Ectodermal cell (in vitro differentiated cells): ENCODE data around the gene KCNK6.
"Not testable (repeated sequence)": the region's sequence is repeated elsewhere in the genome, so short reads cannot be mapped to it uniquely, and the experiment has no call there.

ENCODE experiments used
- H3K27ac ChIP-seq: 2 replicates; pipeline ENCODE4 v1.7.0; 2013; ENCODE audit warnings: mild to moderate bottlenecking, low read depth, low read length; ENCODE audit not compliant: insufficient read depth, poor library complexity, severe bottlenecking
- H3K27me3 ChIP-seq: 2 replicates; pipeline ENCODE4 v1.7.0; 2013; ENCODE audit warnings: mild to moderate bottlenecking, low read length; ENCODE audit not compliant: insufficient read depth, control insufficient read depth, poor library complexity, severe bottlenecking
- H3K36me3 ChIP-seq: one replicate; pipeline ENCODE4 v1.7.0; 2013; ENCODE audit warnings: low read length; ENCODE audit not compliant: control insufficient read depth, insufficient read depth
- H3K4me1 ChIP-seq: one replicate; pipeline ENCODE4 v1.7.0; 2013; ENCODE audit warnings: low read length; ENCODE audit not compliant: control insufficient read depth, insufficient read depth
- H3K4me3 ChIP-seq: 2 replicates; pipeline ENCODE4 v1.7.0; 2013; ENCODE audit warnings: low read depth, low read length, control low read depth; ENCODE audit not compliant: insufficient read depth
- H3K9me3 ChIP-seq: 2 replicates; pipeline ENCODE4 v1.7.0; 2013; ENCODE audit warnings: mild to moderate bottlenecking, low read length, moderate library complexity; ENCODE audit not compliant: control insufficient read depth
- WGBS, 2 experiments: methylation state at CpG; one replicate each; pipeline ENCODE4 v1.1.7; 2013; ENCODE audit warnings: missing lambda C conversion rate in 2 of 2; 5-methylcytosine and 5-hydroxymethylcytosine counted together

Gene KCNK6

DNA sequence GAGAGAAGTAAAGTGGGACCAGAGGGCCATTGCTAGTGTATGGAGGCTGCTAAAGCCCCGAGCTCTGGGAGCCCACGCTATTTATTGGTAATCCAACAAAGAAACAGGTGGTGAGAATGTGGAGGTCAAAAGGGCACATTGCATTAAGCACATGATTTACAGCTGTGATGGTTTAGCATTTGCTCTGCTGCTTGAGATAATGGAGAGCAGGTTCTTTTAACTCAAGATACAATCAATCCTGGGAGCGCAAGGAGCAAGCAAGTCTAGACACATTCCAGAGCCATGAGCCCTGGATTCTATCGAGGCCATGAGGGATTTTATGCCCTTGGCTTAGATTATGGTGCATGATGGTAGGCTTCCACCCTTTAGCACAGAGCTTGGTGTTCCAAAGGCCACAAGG lies 19.4 kb downstream of the KCNK6 start:
- WGBS, 2 experiments: 48 to 67% methylated on average over 4 of the region's 4 CpGs
- H3K9me3 ChIP-seq, H3K36me3 ChIP-seq, H3K4me1 ChIP-seq, H3K27me3 ChIP-seq, H3K4me3 ChIP-seq: not testable (repeated sequence)
- H3K27ac ChIP-seq: peak overlapping the region; percentile 36

GRCh38 chr19:38340927-38341326 lies 21.3 kb downstream of the KCNK6 start:
- Histone ChIP-seq H3K4me3 (no peak overlapping the region), H3K4me1 (no peaks in the 10 kb centered on the region), H3K9me3 (no peaks in the 10 kb centered on the region), H3K27me3 (no peaks in the 10 kb centered on the region), H3K27ac (no peak overlapping the region), H3K36me3 (no peaks in the 10 kb centered on the region)
- WGBS, 2 experiments: 94 to 95% methylated on average over 2 of the region's 2 CpGs

DNA sequence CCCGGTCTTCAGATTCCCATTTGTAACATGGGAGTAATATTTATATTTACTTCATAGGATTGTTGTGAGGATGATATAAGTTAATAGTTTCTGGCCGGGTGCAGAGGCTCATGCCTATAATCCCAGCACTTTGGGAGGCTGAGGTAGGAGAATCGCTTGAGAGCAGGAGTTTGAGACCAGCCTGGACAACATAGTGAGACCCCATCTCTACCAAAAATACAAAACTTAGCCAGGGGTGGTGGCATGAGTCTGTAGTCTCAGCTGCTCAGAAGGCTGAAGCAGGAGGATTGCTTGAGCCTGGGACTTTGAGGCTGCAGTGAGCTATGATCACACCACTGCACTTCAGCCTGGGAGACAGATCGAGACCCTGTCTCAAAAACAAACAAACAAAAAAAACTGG lies 27.2 kb downstream of the KCNK6 start:
- no peaks in the 10 kb centered on the region for H3K36me3 ChIP-seq
- H3K27me3 ChIP-seq: no peaks in the 10 kb centered on the region
- no peak overlapping the region for H3K27ac ChIP-seq
- WGBS, 2 experiments: 84 to 92% methylated on average over 2 to 4 of the region's 4 CpGs
- no peak overlapping the region for H3K4me3 ChIP-seq
- no peaks in the 10 kb centered on the region for H3K4me1 ChIP-seq
- H3K9me3 ChIP-seq: no peaks in the 10 kb centered on the region

GRCh38 chr19:38350883-38351282 lies 31.2 kb downstream of the KCNK6 start:
- 89 to 96% methylated on average over 3 of the region's 3 CpGs for WGBS, 2 experiments
- no peaks in the 10 kb centered on the region for H3K9me3 ChIP-seq
- H3K4me1 ChIP-seq: no peaks in the 10 kb centered on the region
- H3K27ac ChIP-seq: no peak overlapping the region
- H3K36me3 ChIP-seq: no peaks in the 10 kb centered on the region
- no peak overlapping the region for H3K4me3 ChIP-seq
- H3K27me3 ChIP-seq: peaks cover under 1% of the 10 kb centered on the region

DNA sequence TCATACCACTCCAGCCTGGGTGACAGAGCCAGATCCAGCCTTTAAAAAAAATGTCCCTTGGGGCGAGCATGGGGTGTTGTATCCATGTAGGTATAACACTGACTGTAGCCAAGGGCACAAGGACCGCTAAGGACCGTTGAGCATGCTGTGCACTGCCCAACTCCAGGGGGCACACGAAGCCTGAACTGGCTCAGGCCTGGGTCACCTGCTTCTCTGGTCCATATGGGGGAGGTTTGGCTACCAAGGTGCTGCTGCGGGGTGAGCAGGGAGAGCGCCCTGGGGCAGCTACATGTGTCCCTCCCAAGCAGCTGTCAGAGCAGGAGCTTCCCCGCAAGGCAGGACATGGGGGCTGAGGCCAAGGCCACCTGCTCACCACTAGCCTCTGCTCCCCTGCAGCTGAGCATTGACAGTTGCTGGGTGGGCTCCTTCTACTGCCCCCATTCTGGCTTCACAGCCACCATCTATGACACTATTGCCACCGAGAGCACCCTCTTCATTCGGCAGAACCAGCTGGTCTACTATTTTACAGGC lies 32.3 kb downstream of the KCNK6 start:
- Histone ChIP-seq H3K4me1 (no peaks in the 10 kb centered on the region), H3K27me3 (peaks cover 9% of the 10 kb centered on the region), H3K27ac (no peak overlapping the region), H3K36me3 (no peaks in the 10 kb centered on the region), H3K4me3 (no peak overlapping the region), H3K9me3 (no peaks in the 10 kb centered on the region)
- WGBS, 2 experiments: 85 to 87% methylated on average over 9 of the region's 9 CpGs

- H3K9me3 ChIP-seq: no peaks in the 10 kb centered on the region
- H3K36me3 ChIP-seq: no peaks in the 10 kb centered on the region
- no peaks in the 10 kb centered on the region for H3K4me1 ChIP-seq
- H3K27me3 ChIP-seq: peaks cover 12% of the 10 kb centered on the region
- H3K4me3 ChIP-seq: no peak overlapping the region
- no peak overlapping the region for H3K27ac ChIP-seq
- 85 to 86% methylated on average over 8 of the region's 8 CpGs for WGBS, 2 experiments
Measured at GRCh38 chr19:38352611-38353010, 33.0 kb downstream of the KCNK6 start.

GRCh38 chr19:38355728-38356725 lies 36.4 kb downstream of the KCNK6 start:
- whole genome bisulfite sequencing, 2 experiments: 90 to 91% methylated on average over 16 of the region's 16 CpGs
- no peak overlapping the region for H3K27ac ChIP-seq
- no peaks in the 10 kb centered on the region for H3K4me1 ChIP-seq
- no peaks in the 10 kb centered on the region for H3K9me3 ChIP-seq
- no peaks in the 10 kb centered on the region for H3K36me3 ChIP-seq
- H3K4me3 ChIP-seq: no peak overlapping the region
- peaks cover 44% of the 10 kb centered on the region for H3K27me3 ChIP-seq

DNA sequence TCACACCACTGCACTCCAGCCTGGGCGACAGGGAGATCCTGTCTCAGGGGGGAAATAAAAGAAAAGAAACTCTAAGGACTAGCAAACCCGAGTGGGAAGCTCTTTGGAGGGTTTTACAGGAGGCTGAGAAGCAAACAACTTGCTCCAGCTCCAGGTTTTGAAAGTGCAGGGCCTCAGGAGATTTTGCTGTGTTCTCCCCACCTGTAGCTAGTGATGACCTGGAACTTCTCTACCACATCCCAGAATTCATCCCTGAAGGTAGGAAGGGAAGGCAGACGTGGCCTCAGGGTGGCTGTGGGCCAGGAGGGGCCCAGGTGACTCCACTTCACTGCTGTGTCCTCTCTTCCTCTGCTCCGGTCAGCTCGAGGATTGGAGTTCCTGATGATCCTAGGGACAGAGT lies 38.4 kb downstream of the KCNK6 start:
- H3K36me3 ChIP-seq: no peaks in the 10 kb centered on the region
- WGBS, 2 experiments: 77 to 81% methylated on average over 5 of the region's 5 CpGs
- no peaks in the 10 kb centered on the region for H3K4me1 ChIP-seq
- H3K4me3 ChIP-seq: no peak overlapping the region
- H3K27ac ChIP-seq: no peak overlapping the region
- H3K9me3 ChIP-seq: no peaks in the 10 kb centered on the region
- H3K27me3 ChIP-seq: peaks cover 50% of the 10 kb centered on the region

- H3K36me3 ChIP-seq: no peaks in the 10 kb centered on the region
- H3K27me3 ChIP-seq: peaks cover 50% of the 10 kb centered on the region
- 66 to 69% methylated on average over 16 to 18 of the region's 18 CpGs for WGBS, 2 experiments
- H3K9me3 ChIP-seq: no peaks in the 10 kb centered on the region
- no peak overlapping the region for H3K27ac ChIP-seq
- H3K4me3 ChIP-seq: no peak overlapping the region
- no peaks in the 10 kb centered on the region for H3K4me1 ChIP-seq
Measured at GRCh38 chr19:38359242-38360021, 39.8 kb downstream of the KCNK6 start.

- WGBS, 2 experiments: 91% methylated on average over 9 of the region's 9 CpGs
- Histone ChIP-seq H3K27me3 (peaks cover 50% of the 10 kb centered on the region), H3K4me3 (no peak overlapping the region), H3K9me3 (no peaks in the 10 kb centered on the region), H3K4me1 (no peaks in the 10 kb centered on the region), H3K27ac (no peak overlapping the region), H3K36me3 (no peaks in the 10 kb centered on the region)
Measured at GRCh38 chr19:38360351-38360750, 40.7 kb downstream of the KCNK6 start.
